ENCODE measurements around the gene ANKRD62.

ANKRD62 gene

DNA sequence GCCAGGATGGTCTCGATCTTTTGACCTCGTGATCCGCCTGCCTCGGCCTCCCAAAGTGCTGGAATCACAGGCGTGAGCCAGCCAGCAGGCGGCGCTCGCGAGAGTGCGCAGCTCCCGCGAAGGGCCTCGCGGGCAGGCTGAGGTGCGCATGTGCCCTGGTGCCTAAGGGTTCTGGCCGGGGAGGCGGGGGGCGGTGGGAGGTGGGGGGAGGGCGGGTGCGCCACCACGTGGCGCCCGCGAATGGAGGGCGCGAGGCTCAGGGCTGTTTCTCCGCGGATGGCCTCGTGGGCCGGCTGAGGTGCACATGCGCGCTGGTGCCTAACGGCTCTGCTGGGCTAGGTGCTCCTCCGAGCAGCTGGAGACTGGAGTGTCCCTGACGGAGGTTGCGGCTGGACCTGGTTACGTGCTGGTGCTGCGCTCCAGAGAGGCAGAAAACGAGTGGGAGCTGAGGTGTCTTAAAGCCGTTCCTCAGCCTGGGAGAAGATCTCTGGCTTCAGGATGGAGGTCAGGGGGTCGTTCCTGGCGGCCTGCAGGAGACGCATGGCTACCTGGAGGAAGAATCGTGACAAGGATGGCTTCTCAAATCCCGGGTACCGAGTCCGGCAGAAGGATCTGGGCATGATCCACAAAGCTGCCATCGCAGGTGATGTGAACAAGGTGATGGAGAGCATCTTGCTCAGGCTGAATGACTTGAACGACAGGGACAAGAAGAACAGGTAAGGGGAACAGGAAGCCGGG lies at the start of gene ANKRD62:
Gene ANKRD62 (plus strand): TSS at position 324 of the 738 bp plus-strand sequence. CDS start 175 bp downstream, at position 499.
- in situ Hi-C loops (cut with MboI; ENCODE audit: low sequenced_read_pairs): no loop called here

DNA sequence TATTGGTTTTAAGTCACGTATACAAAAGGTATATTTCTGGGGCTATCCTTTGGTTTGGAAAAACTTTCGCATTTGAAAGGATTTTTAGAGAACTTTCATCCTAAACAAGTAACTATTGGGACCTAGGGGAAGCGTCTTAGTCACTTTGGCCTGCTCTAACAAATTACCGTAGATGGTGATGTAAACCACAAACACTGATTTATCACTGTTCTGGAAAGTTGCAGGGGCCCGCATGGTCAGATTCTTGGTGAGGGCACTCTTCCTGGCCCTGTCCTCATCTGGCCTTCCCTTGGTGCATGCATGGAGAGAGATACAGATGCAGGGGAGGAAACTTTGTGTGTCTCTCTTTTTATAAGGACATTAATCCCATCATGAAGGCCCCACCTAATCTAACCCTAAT lies 49.1 kb upstream of the ANKRD62 start:
- in situ Hi-C loops (cut with MboI; ENCODE audit: low sequenced_read_pairs): loop anchor here (25.0 kb wide), 1 partner anchor 307 kb away; no protein-coding TSS in a partner anchor

DNA sequence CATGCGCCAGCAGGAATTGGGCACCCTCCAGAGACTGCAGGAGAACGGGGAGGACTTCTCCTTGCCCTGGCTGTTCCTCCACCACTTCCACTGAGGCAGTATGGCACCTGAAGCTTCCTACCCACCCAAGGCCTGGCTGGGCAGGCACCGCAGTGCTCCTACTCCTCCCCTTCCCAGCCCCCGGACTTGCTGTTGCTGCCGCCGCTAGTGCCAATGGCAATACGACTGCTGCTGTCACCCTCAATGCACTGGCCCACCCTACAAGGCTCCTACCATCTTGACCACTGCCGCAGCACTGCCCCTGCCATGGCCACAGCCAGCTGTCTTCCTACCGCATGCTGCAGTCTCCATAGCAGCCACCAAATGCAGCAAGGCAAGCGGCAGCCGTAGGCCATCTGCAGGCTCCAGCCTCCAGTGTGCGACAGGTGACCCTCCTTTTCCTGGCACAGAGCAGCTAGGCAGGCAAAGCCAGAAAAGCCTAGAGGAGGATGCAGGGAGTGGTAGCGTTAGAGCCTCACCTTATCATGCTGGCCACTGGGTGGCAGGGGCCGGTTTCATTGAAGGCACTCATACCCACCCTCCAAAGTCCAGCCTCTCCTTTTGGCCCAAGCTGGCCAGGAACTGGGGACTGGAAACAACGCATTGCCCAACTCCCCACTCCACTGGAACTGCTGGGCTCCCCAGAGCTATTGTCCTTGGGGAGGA lies 47.4 kb upstream of the ANKRD62 start:
- in situ Hi-C loops (cut with MboI; ENCODE audit: low sequenced_read_pairs): loop anchor here (25.0 kb wide), 1 partner anchor 309 kb away; no protein-coding TSS in a partner anchor

DNA sequence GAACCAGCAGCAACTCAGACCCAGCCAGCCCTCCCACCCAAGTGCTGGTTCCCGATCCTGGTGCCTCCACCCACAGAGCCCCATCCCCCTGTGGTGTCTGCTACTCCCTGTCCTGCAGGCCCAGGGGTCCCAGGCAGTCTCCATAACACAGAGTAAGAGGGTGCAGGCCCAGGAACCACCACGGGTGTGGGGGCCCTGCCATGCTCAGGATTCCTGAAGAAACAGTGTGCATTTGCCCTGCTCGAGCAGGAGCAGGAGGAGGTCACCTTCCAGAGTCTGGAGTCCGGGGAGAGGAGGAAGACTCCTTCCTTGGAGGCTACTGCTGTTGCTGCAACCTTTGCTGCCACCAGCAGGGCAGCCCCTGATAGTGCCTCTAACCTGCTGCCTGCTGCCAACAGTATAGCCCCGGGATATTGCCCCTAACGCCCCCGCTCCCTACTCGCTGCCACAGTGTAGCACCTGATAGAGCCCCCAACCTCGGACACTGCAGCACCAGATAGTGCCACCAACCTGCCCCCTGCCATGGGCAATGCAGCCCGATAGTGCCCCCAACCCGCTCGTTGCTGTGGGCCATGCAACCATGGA lies 46.8 kb upstream of the ANKRD62 start:
- in situ Hi-C loops (cut with MboI; ENCODE audit: low sequenced_read_pairs): loop anchor here (25.0 kb wide), 1 partner anchor 310 kb away; no protein-coding TSS in a partner anchor

DNA sequence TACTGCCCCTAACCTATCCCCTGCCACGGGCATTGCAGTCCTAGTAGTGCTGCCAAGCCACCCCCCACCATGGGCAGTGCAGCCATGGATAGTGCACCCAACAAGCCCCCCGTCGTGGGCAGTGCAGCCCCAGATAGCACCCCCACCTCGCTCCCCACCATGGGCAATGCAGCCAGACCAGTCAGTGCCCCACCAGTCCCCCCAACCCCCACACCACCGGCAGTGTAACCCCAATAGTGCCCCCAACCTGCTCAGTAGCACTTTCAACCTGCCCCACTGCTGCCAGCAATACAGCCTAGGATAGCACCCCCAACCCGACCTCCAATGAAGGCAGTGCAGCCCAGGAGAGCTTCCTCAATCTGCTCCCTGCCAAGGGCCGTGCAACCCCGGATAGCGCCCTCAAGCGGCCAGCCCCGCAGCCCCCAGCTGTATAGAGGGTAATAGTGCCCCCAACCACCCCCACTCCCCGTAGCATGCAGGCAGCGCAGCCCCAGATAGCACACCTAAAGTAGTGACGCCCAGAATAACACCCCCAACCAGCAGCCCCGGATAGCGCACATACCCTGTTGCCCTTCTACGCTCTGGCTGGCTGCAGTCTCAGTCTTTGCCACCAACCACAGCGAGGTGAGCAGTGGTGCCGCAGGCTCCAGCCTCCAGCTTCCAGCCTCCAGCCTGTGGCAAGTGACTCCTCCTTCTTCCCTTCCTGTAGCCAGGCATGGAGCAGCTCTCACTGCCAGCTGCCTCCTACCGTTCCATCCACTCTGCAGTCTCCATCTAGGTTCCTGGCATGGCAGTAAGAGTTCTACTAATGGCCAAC lies 45.4 kb upstream of the ANKRD62 start:
- in situ Hi-C loops (cut with MboI; ENCODE audit: low sequenced_read_pairs): loop anchor here (25.0 kb wide), 1 partner anchor 311 kb away; no protein-coding TSS in a partner anchor

DNA sequence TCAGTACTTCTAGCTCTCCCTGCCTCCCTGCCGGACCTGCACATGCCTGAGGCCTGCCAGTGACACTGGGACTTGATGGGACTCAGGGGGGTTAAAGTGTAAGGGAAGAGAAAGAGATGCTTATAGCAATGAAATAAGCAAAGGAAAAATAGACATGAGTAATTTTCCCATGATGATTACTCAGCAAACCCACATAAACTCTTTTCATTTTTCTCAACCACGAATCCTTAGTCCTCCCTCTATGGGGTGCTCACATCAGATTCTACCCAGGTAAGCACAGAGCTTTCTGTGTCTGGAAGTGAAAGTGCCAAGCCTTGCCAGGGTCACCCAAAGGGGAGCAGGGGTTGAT lies 44.8 kb upstream of the ANKRD62 start:
- in situ Hi-C loops (cut with MboI; ENCODE audit: low sequenced_read_pairs): loop anchor here (25.0 kb wide), 1 partner anchor 312 kb away; no protein-coding TSS in a partner anchor

DNA sequence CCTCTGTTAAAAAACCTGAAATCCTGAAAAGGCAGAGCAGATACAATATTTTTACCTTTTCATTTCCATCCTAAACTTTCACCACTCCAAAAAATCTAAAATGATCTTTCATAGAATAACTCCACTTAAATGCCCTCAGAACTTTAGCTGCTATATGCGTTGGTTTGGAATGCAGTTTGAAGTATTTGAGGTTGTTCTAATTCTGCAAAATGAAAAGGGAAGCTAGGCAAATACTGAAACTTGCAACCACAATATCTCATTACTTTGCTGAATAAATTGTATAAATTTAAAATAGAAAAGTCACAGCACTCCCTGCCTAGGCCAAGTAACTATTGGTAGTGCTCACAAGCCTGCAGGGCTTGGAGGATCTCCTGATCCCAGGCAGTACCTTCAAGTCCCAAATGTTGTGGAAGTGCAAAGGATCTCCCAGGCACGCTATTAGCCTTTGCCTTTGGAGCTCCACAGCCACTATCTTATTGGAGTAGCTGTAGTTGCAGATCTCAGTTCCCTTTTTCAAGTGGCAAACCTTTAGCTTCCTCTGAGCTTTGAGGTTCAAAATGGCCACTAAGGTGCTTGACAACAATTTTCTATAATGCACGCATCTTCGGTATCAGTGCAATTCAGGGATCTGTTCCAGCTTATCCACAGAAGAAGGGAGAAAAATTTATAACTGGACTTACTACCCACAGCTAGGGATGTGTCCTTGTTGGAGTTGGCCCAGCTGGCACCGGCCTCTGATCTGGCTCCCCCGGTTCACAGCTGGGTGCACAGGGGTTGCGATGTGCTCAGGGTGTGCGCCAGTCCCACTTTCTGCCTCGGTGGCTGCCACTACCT lies 43.4 kb upstream of the ANKRD62 start:
- in situ Hi-C loops (cut with MboI; ENCODE audit: low sequenced_read_pairs): loop anchor here (25.0 kb wide), 1 partner anchor 313 kb away; no protein-coding TSS in a partner anchor

DNA sequence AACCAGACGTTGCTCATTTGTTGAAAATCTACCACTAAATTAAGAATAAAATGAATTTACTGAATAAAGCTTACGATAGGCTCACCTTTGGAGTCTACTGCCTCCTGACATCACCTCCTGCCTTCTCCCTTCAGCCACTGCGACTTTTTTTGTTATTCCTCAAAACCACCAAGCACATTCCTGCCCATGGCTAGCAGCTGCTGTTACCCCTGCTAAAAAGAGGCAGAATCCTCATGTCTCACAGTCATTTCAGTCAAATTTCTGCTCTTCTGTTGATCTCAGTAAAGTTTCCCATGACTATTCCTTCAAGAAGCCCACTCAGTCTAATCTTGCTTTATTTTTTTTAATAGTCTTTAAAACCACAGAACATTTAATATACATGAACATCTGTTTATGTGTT lies 40.8 kb upstream of the ANKRD62 start:
- in situ Hi-C loops (cut with MboI; ENCODE audit: low sequenced_read_pairs): no loop called here

DNA sequence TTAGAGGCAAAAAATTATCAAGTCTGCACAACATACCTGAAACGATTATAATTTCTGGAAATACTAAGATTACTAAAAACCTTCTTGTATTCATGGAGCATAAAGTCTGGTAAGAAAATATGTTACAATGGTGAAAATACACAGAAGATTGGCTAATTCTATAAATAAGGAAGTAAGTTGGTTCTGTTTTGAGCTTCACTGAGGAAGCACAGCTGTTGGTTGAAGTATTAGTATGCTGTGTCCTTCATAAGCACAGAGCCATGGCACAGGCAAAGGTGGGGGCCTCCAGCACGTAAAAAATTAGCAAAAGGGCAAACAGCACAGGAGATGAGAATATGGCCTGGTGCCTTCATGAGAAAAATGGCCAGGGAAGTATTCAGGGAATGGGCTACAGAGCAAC lies 40.4 kb upstream of the ANKRD62 start:
- in situ Hi-C loops (cut with MboI; ENCODE audit: low sequenced_read_pairs): no loop called here

DNA sequence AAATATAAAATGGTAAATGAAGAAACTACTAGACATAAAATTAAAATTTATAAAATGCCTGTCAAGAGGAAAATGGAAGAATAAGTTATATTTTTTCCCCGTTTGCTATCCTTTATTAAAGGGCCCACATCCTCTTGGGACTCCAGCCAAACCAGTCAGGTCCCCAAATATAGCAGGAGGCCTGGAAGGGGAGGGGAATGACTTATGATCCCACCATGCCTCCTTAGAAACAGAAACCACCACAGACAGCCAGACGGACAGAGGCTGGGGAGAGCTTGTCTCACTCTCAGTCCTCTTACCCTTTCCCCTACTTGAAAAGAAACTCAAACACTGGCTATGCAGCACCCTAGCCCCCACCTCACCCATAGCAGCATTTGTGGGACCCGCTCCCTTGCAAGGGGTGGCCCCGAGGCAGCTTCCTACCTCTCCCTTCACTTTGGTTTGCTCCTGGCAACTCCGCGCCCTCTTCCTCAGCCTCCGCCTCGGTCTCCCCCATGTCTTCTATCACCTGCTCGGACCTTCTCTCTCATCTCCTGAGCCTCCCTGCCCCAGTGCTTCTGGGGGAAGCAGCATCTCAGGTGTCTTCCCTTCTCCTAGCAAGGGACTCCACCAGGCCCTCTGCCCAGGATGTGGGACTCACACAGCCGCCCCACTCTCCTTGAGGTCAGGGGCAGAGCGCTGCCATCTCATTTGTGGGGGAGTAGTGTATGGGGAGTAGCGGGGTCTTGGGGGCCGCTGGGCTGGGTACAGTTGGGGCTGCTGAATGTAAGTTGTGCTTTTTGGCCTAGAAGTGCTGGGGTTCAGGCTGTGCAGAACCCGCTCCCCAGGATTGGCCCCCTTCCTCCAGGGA lies 37.4 kb upstream of the ANKRD62 start:
- in situ Hi-C loops (cut with MboI; ENCODE audit: low sequenced_read_pairs): no loop called here

DNA sequence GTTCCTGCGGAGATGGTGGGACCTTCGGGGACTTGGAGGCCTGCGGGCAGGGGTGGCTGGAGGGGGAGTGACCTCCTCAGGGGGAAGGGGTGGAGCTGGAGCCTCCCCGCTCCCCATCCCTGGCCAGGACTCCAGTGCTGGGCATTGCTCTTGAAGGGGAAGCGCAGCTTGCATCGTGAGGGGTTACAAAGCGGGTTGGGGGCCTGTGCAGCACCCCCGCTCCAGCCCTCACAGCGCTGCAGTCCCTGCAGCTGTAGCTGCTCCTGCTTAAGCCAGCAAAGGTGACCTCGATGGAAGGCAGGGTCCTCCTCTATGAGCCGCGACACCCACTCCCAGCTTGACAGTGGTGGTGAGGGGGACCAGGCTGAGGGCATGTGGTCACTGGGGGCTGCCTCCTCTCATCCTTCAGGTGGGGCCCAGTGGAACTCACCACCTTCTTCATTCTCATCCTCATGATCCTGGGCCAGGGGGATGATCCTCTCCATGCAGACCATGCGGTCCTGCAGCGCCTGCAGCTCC lies 36.7 kb upstream of the ANKRD62 start:
- in situ Hi-C loops (cut with MboI; ENCODE audit: low sequenced_read_pairs): no loop called here

DNA sequence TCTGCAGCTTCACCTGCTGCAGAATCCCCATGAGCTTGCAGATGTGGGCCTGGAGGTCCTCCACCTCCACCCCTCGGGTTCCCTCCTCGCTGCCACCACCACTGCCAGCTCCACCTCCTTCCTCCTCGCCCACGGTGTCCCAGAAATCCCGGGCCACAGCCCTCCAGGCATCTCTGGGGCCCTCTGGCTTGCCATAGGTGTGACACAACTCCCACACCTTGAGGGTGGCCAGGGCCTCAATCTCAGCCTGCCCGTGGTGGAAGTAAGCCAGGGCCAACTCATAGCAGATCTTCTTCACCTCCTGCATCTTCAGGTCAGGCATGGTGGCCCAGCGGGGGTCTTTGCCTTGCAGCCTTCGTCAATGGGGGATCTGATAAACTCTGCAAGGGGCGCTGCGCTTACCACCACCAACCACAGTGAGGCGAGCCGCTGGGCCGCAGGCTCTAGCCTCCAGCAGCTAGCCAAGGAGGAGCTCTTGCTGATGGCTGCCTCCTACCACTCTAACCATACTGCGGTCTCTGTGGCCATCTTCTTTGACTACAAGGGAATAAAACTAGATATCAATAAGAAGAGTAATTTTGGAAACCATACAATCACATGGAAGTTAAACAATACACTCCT lies 36.1 kb upstream of the ANKRD62 start:
- in situ Hi-C loops (cut with MboI; ENCODE audit: low sequenced_read_pairs): no loop called here

DNA sequence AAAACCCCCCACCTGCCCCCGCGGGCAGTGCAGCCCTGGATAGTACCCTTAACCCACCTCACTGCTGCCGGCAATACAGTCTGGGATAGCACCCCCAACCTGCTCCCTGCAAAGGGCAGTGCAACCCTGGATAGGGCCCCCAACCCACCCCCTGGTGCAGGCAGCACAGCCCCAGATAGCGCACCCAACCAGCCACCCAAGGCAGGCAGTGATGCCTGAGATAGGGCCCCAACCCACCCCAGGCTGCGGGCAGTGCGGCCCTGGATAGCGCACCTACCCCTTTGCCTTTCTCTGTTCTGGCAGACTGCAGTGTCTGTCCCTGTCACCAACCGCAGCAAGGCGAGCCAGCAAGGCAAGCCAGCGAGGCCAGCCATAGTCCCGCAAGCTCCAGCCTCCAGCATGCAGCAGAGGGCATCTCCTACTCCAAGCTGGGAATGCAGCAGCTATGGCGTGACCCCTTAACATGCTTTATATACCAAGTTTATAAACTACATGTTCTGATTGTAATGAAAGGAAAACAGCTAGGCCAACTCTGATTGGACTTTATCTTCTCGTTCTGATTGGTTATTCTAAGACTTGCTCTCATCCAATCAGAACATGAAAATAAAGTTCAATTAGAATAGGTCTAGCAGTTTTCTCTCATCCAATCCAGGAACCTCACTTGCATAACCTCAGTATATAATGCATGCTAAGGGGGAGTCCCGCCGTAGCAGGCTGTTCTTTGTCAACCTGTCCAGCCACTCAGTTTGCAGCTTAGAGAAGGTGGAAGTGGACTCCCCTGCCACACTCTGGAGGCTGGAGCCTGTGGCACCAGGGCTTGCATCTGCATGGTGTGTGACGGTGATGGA lies 34.1 kb upstream of the ANKRD62 start:
- in situ Hi-C loops (cut with MboI; ENCODE audit: low sequenced_read_pairs): no loop called here

DNA sequence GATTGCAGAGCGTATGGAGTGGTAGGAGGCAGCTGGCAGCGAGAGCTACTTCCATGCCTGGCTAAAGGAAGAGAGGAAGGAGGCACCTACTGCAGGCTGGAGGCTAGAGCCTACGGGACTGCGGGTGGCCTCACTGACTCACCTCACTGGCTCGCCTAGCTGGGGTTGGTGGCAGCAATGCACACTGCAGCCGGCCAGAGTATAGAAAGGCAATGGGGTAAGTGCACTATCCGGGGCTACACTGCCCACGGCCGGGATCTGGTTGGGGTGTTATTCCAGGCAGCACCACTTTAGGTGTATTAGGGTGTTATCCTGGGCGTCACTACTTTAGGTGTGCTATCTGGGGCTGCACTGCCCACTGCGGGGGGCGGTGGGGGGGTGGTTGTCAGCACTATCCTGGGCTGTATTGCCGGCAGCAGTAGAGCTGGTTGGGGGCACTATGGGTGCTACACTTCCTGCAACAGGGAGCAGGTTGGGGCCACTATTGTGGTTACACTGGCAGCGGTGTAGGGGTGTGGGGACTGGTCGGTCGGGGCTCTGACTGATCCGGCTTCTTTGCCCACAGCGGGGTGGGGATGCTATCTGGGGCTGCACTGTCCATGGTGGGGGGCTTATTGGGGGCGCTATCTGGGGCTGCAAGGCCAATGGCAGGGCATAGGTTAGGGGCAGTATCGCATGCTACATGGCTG lies 33.3 kb upstream of the ANKRD62 start:
- in situ Hi-C loops (cut with MboI; ENCODE audit: low sequenced_read_pairs): no loop called here

DNA sequence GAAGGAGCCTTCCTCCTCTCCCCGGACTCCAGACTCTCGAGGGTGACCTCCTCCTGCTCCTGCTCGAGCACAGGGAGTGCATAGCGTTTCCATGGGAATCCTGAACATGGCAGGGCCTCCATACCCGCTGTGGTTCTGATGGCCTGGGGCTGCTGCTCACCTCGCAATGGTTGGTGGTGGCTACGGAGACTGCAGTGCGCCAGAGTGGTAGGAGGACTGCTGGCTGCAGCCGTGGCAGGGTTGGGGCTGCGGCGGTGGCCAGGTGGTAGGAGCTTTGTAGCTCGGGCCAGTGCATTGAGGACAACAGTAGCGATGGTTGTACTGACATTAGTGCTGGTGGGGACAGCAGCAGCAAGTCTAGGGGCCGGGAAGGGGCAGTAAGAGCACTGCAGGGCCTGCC lies 32.0 kb upstream of the ANKRD62 start:
- in situ Hi-C loops (cut with MboI; ENCODE audit: low sequenced_read_pairs): no loop called here

DNA sequence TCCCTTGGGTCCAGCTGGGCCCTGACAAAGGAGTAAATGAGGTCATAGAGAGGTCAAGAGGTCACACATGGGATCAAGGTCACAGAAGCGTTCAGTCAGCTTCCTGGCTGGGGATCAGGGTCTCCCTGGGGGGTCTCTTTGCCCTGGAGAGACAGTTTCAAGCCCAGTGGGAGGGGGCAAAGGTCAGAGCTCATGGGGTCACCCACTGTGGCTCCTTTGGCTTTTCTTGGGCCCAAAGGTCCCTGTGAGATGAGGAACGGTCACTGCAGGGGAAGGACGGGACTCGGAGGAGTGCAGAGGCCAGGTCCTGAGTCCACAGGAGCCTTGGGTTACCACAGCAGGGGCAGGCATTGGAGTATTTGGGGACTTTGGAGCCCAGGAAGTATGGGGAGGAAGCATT lies 30.7 kb upstream of the ANKRD62 start:
- in situ Hi-C loops (cut with MboI; ENCODE audit: low sequenced_read_pairs): no loop called here

All from HL-60/S4 treated with retinoic acid at 250 ng/mL for 4 days and 3 days (cell line).